ENCODE results near the gene GLRX2.
A peak's percentile ranks its signal among the peaks of the same experiment; 100 is the strongest.

GLRX2 gene

GRCh38 chr1:193079187-193079586 is 26.0 kb downstream of the GLRX2 start:
- FAIRE-seq (no peak), DNase-seq (ENCODE audit: insufficient read length, low spot score) (no peak)
- TF ChIP-seq CTCF (IDR thresholded peaks at IDR 0.05; ENCODE audit: insufficient read depth, missing control alignments): no peak

GRCh38 chr1:193077991-193078390 is 27.2 kb downstream of the GLRX2 start:
- TF ChIP-seq CTCF (IDR thresholded peaks at IDR 0.05; ENCODE audit: insufficient read depth, missing control alignments): no peak
- FAIRE-seq (no peak), DNase-seq (ENCODE audit: insufficient read length, low spot score) (no peak)

- TF ChIP-seq CTCF (IDR thresholded peaks at IDR 0.05; ENCODE audit: insufficient read depth, missing control alignments): no peak
- no peak for FAIRE-seq
- no peak for DNase-seq (ENCODE audit: insufficient read length, low spot score)
Observed at GRCh38 chr1:193070942-193071341, 34.3 kb downstream of the GLRX2 start.

GRCh38 chr1:193070386-193070753 is 34.8 kb downstream of the GLRX2 start:
- no peak for TF ChIP-seq CTCF (IDR thresholded peaks at IDR 0.05; ENCODE audit: insufficient read depth, missing control alignments)
- DNase-seq (ENCODE audit: insufficient read length, low spot score) (no peak), FAIRE-seq (no peak)

- FAIRE-seq (peak; percentile 60), DNase-seq (ENCODE audit: insufficient read length, low spot score) (no peak)
- peak; percentile 8 for TF ChIP-seq CTCF (IDR thresholded peaks at IDR 0.05; ENCODE audit: insufficient read depth, missing control alignments)
Observed at GRCh38 chr1:193069748-193070385, 35.3 kb downstream of the GLRX2 start.

GRCh38 chr1:193068013-193068412 is 37.2 kb downstream of the GLRX2 start:
- DNase-seq (ENCODE audit: insufficient read length, low spot score): no peak
- no peak for TF ChIP-seq CTCF (IDR thresholded peaks at IDR 0.05; ENCODE audit: insufficient read depth, missing control alignments)
- FAIRE-seq: no peak

- no peak for TF ChIP-seq CTCF (IDR thresholded peaks at IDR 0.05; ENCODE audit: insufficient read depth, missing control alignments)
- no peak for FAIRE-seq
- no peak for DNase-seq (ENCODE audit: insufficient read length, low spot score)
Observed at GRCh38 chr1:193066606-193067005, 38.6 kb downstream of the GLRX2 start.

All from D721Med (cell line).